Smooth muscle cell (in vitro differentiated cells): ENCODE results near the gene SYNPO. TPM values are rescaled to one million over a fixed set of nuclear protein-coding genes. Genes with fewer than 3 reads are reported as not detected.

Experiments
- DNase-seq: peaks from one replicate; lab custom pipeline; 2025; ENCODE audit not compliant: unreplicated experiment; lab: John Stamatoyannopoulos, UW
- H2AFZ ChIP-seq: fragments of 200-600 bp; sonication (generic); 2 replicates; pipeline ENCODE4 v1.6.0; 2016; ENCODE audit warnings: antibody characterized with exemption, low read depth, mild to moderate bottlenecking
- H3F3A ChIP-seq: fragments of 200-600 bp; sonication (generic); 2 replicates; pipeline ENCODE4 v1.6.0; 2017; ENCODE audit warnings: antibody characterized with exemption, low read depth
- H3K27ac ChIP-seq: fragments of 200-600 bp; sonication (generic); 2 replicates; pipeline ENCODE4 v1.5.1; 2016; ENCODE audit warnings: low read depth, mild to moderate bottlenecking
- H3K27me3 ChIP-seq: fragments of 200-600 bp; sonication (generic); 2 replicates; pipeline ENCODE4 v1.6.1; 2016; ENCODE audit warnings: low read depth, mild to moderate bottlenecking
- H3K36me3 ChIP-seq: fragments of 200-600 bp; sonication (generic); 2 replicates; pipeline ENCODE4 v1.5.1; 2016; ENCODE audit warnings: low read depth
- H3K4me1 ChIP-seq: fragments of 200-600 bp; sonication (generic); 2 replicates; pipeline ENCODE4 v1.5.1; 2016; ENCODE audit warnings: low read depth
- H3K4me2 ChIP-seq: fragments of 200-600 bp; sonication (generic); 2 replicates; pipeline ENCODE4 v1.6.0; 2016; ENCODE audit warnings: mild to moderate bottlenecking
- H3K4me3 ChIP-seq: fragments of 200-600 bp; sonication (generic); 2 replicates; pipeline ENCODE4 v1.5.1; 2016; ENCODE audit warnings: mild to moderate bottlenecking
- H3K79me2 ChIP-seq: fragments of 200-600 bp; sonication (generic); 2 replicates; pipeline ENCODE4 v1.6.0; 2016; ENCODE audit warnings: low read depth, mild to moderate bottlenecking
- H3K9ac ChIP-seq: fragments of 200-600 bp; sonication (generic); 2 replicates; pipeline ENCODE4 v1.6.0; 2016; ENCODE audit warnings: low read depth
- H3K9me3 ChIP-seq: fragments of 200-600 bp; sonication (generic); replicated peaks from 2 replicates; pipeline ENCODE4 v1.5.1; 2016; ENCODE audit warnings: low read depth
- H4K20me1 ChIP-seq: fragments of 200-600 bp; sonication (generic); 2 replicates; pipeline ENCODE4 v1.6.0; 2016; ENCODE audit warnings: low read depth
- CTCF ChIP-seq: fragments of 200-600 bp; sonication (generic); IDR thresholded peaks from 2 replicates; pipeline ENCODE4 v1.5.1; 2017; ENCODE audit warnings: borderline replicate concordance, mild to moderate bottlenecking, antibody characterized with exemption; ENCODE audit not compliant: insufficient read depth, poor library complexity, severe bottlenecking
- WGBS: methylation state at CpG from one replicate; pipeline ENCODE4 v1.1.7; 2016; ENCODE audit warnings: low lambda C conversion rate; 5-methylcytosine and 5-hydroxymethylcytosine counted together
- polyA plus RNA-seq: library from polyadenylated mRNA; unstranded; fragments of >200 nt; fragmentation: Nextera tagmentation; extraction: Ambion mirVana; gene quantifications from 2 replicates; pipeline ENCODE4 v1.2.1, GENCODE V29; 2016
- total RNA-seq: library from RNA; depleted of rRNA; stranded (reverse); fragments of >200 nt; gene quantifications from 2 replicates; pipeline ENCODE4 v1.2.3, GENCODE V29; 2014

The SYNPO gene
- total and polyA plus RNA-seq, 2 experiments from 2014 or later: 34.2 to 46.4 TPM

- WGBS: 94% methylated on average over 12 of the region's 12 CpGs
- DNase-seq: no peak
- no peak for TF ChIP-seq CTCF
These were observed 24.6 kb downstream of the SYNPO start for GRCh38 chr5:150665044-150665443.

GRCh38 chr5:150670275-150670947, 30.0 kb downstream of the SYNPO start:
- H3K9ac ChIP-seq: no peak overlapping the region
- WGBS: 76% methylated on average over 14 of the region's 14 CpGs
- H3K4me3 ChIP-seq: no peak overlapping the region
- H3K9me3 ChIP-seq: no peaks in the 10 kb centered on the region
- H3F3A ChIP-seq: peaks cover 19% of the 10 kb centered on the region
- no peak for TF ChIP-seq CTCF
- H4K20me1 ChIP-seq: no peaks in the 10 kb centered on the region
- no peaks in the 10 kb centered on the region for H3K79me2 ChIP-seq
- no peaks in the 10 kb centered on the region for H3K36me3 ChIP-seq
- H3K4me2 ChIP-seq: no peak overlapping the region
- H3K27me3 ChIP-seq: no peaks in the 10 kb centered on the region
- H3K27ac ChIP-seq: no peak overlapping the region
- DNase-seq: no peak
- peaks cover 5% of the 10 kb centered on the region for H3K4me1 ChIP-seq
- no peak overlapping the region for H2AFZ ChIP-seq

More at GRCh38 chr5:150665044-150665443, 24.6 kb downstream of the SYNPO start:
- no peak overlapping the region for H3K9ac ChIP-seq
- H3K79me2 ChIP-seq: no peaks in the 10 kb centered on the region
- no peaks in the 10 kb centered on the region for H4K20me1 ChIP-seq
- H3F3A ChIP-seq: no peaks in the 10 kb centered on the region
- H3K36me3 ChIP-seq: no peaks in the 10 kb centered on the region
- no peak overlapping the region for H3K4me2 ChIP-seq
- no peak overlapping the region for H3K4me3 ChIP-seq
- H3K27me3 ChIP-seq: no peaks in the 10 kb centered on the region
- peaks cover 7% of the 10 kb centered on the region for H3K4me1 ChIP-seq
- H2AFZ ChIP-seq: no peak overlapping the region
- no peaks in the 10 kb centered on the region for H3K9me3 ChIP-seq
- H3K27ac ChIP-seq: no peak overlapping the region

GRCh38 chr5:150670948-150671310, 30.5 kb downstream of the SYNPO start:
- Histone ChIP-seq H3F3A (peaks cover 19% of the 10 kb centered on the region), H3K27ac (no peak overlapping the region), H3K9ac (no peak overlapping the region), H3K9me3 (no peaks in the 10 kb centered on the region), H3K36me3 (no peaks in the 10 kb centered on the region), H3K4me3 (peak overlapping the region; percentile 53), H4K20me1 (no peaks in the 10 kb centered on the region), H3K27me3 (no peaks in the 10 kb centered on the region), H3K79me2 (no peaks in the 10 kb centered on the region), H2AFZ (peak overlapping the region; percentile 67), H3K4me2 (peak overlapping the region; percentile 92), H3K4me1 (peaks cover 5% of the 10 kb centered on the region)
- no peak for TF ChIP-seq CTCF
- 44% methylated on average over 2 of the region's 2 CpGs for WGBS
- DNase-seq: no peak
